HG02840 (cell line): Measurements from ENCODE around the gene GRK5.
"Not testable (repeated sequence)": the region's sequence is repeated elsewhere in the genome, so short reads cannot be mapped to it uniquely, and the experiment has no call there.

ENCODE experiments used
- ATAC-seq: cut with Tn5 transposase; IDR thresholded peaks from one replicate; pipeline ENCODE4 v1.9.1; 2021; ENCODE audit warnings: mild to moderate bottlenecking, moderate library complexity, moderate number of reproducible peaks; ENCODE audit not compliant: unreplicated experiment, low FRiP score

Gene GRK5

DNA sequence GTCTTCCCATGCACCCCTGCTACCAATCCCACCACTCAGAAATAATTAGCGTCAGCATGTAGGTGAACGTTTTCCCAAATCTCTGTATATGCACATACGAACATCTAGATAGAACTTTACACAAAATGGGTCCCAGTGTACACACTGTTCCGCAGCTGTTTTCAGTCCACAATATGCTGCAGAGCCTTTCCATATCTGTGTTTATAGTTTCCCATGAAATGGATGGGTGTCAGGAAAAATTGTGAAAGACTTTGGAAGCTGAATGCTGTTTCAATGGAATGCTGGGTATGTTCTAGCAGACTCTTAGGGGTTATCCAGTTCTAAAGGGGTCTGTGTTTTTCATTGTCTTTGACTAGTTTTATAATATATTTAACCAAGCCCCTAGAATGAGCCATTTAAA, 13.8 kb downstream of the GRK5 start:
- ATAC-seq = no peak

DNA sequence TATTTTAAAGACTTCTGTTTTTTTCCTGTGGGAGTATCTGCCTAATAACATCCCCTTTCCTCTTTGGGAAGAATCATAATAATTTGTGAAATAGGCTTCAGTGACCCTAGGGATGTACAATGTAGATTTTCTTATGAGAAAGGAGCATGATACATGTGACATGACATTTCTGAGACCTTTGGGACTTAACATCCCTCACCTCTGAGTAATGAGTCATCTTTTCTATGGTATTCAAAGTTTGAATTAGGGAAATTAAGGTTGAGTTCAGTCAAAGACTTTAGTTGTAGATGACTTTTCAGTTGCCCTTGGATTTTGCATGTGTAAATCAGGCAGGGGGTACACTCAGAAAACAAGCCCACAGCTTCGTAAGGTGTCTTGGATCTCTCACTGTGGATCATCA, 14.3 kb downstream of the GRK5 start:
- no peak for ATAC-seq

DNA sequence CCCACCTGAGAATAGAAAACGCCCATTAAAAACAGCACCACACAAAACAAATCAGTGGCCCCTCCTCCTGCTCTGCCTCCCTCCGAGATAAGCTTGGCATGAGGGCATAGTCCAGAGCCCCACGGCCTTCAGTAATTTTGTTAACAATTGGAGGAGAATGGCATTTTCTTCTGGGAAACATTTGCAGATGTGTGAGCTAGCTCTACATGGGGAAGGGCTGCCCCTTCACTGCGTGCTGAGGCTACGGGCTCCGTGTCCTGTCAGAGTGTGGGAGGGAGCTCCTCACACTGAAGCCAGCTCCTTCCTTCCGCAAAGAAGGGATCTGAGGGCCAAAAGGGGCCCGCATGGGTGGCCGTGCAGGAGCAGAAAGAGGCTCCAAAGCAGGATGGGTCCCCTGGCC, 15.2 kb downstream of the GRK5 start:
- ATAC-seq = no peak

DNA sequence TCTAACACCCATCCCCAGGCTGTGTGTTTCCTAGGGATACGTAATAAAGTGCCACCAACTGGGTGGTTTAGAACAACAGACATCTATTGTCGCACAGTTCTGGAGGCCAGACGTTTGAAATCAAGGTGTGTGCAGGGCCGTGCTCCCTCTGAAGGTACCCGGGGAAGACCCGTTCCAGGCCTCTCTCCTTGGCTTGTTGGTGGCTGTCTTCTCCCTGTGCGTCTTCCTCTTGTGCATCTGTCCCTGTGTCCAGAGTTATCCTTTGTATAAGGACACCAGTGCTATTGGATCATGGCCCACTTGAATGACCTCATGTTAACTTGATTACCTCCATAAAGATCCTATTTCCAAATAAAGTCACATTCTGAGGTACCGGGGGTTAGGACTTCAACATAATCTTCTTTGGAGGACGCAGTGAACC, 15.6 kb downstream of the GRK5 start:
- ATAC-seq = no peak

DNA sequence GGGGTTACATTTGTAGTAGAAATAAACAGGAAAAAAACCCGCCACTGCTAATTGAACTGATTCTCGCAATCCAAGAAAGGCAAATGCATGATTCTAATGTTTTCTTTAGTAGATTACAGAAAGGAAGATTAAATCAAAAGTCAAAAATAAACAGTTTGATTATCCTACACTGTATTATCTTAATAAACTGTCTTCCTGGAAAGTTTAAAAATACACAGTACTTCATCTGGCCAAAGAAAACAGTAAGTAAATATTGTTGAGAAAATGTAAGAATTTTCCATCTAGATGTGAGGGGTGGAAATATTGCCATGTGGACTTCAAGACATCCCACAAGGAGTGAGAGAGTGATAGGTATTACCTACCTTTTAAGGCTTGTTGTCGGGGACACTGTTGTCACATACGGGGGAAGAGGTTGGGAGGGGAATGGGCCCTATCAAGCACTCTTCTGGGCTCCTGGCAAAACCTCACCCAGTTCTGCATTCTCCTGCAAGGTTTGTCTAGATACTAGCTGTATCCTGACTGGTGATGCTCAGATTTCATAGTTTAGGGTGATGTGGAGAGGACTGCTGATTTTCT, 17.8 kb downstream of the GRK5 start:
- ATAC-seq = no peak

DNA sequence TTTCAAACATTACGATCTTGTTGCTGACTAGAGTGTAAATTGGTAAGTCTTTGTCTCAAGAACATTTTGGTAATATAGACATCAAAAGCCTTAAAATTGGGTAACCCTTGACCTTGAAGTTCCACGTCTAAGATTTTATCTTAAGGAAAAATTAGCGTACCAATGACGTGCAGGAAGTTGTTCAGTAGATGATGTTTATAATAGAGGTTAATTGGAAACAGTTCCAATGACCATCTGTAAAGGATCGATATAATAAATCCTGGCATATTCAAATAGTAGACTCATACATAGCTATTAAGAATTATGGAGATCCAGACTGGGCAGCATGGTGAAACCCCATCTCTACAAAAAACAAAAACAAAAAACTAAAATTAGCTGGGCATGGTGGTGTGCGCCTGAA, 20.5 kb downstream of the GRK5 start:
- ATAC-seq = no peak

DNA sequence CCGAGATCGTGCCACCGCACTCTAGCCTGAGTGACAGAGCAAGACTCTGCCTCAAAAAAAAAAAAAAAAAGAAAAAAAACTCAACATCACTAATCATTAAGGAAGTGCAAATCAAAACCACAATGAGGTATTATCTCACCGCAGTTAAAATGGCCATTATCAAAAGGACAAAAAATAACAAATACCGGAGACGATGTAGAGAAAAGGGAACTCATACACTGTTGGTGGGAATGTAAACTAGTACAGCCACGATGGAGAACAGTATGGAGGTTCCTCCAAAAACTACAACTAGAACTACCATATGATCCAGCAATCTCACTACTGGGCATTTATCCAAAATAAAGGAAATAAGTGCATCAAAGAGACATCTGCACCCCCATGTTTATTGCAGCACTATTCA, 24.3 kb downstream of the GRK5 start:
- ATAC-seq = no peak

DNA sequence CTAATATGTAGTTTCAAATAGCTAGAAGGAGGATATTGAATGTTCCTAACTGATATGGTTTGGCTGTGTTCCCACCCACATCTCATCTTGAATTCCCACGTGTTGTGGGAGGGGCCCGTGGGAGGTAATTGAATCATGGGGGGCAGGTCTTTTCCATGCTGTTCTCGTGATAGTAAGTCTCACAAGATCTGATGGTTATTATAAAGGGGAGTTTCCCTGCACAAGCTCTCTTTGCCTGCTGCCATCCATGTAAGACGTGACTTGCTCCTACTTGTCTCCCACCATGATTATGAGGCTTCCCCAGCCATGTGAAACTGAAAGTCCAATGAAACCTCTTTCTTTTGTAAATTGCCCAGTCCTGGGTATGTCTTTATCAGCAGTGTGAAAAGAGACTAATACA, 25.1 kb downstream of the GRK5 start:
- not testable (repeated sequence) for ATAC-seq

DNA sequence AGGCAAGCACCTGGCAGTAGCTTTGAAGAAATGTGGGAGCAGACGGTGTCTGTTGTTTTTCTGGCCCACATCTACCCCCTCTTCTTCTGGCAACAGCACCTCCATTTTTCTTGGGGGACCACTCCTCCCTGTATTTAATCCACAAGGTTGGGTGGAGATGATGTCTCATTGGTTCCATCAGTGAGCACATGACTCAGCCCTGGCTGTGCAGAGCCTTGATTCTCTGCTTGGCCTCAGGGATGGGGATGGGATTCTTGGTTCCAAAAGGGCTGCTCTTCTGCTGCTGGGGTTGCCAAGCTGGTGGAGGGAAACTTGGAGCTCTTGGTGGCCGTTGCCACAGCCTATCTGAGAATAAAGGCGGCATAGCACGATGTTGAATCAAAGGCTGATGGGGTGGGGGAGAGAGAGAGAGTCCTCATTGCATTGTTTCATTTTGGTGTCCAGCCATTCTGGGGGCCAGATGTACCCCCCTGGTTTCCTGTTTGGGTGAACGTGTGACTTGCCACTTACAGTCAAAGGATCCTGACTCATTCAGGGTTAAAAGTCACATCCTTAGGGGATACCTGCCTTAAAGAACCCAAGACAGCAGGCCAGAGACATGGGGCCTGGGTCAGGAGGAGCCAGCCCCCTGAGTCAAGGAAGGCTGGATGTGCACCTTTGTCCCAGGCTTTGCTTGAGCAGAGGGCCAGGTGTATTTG, 25.9 kb downstream of the GRK5 start:
- no peak for ATAC-seq

DNA sequence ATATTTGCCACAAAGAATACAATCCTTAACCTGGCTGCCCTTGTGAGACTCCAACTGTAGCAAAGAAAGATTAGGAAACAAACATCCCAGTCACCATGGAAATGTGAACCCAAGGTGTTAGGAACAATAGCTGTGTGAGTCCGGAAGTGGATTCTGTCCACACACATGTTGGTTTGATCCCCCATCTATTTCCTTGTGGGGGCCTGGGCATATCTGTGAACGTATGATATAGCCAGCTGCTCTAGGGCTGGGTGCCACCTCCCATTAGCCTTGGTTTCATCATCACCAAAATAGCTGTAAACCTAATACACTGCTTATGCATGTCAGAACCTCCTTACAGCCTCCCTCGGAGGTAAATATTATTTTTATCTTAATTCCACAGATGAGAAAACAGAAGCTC, 26.4 kb downstream of the GRK5 start:
- no peak for ATAC-seq

DNA sequence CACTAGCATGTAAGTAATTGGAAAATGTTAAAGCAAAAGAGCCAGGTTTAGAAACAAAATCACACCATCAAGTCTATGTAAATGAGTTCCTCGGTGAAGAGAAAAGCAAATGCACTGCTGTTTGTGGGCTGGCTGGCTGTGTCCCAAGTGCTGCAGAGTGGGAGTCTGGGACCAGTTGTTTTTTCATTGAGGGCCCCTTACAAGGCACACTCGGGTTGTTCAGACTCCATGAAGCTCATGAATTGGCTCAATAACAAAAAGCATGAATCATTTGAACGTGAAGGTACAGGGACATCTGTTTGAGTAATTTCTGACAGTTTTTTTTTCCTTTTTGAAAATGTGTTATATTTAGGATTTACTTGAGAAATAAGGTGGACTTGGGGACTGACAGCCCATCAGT, 28.0 kb downstream of the GRK5 start:
- ATAC-seq = no peak

DNA sequence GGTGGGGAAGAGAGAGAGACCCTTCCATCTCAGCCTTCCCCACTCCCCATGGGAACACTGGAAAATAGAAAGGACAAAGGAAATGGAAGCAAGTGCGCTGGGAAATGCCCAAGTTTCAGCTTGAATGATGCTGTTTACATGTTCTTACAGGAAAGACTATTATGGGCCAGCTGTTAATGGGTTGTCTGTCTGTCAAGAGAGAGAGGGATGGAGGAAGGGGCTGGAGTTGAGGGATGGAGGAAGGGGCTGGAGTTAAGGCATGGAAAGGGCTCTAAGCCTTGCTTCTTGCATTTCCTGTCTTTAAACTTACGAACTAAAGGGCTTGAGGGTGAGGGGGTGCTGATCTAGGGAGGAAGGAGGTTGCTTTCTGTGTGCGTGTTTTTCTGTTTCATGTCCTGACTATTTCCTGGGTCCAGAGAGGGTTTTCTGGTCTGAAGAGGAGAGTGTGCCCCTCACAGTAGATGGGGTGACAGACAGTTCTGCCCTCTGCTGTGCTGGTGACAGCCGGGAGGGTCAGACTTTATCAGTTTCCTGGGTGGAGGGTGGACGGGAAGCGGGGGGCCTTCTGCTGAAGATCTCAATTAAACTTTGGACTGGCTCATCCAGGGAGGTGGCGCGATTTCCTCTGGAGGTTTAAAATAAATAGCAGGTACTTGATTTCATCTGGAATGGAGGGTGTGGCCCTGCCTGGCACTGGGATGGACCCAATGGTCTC, 30.5 kb downstream of the GRK5 start:
- ATAC-seq = no peak

DNA sequence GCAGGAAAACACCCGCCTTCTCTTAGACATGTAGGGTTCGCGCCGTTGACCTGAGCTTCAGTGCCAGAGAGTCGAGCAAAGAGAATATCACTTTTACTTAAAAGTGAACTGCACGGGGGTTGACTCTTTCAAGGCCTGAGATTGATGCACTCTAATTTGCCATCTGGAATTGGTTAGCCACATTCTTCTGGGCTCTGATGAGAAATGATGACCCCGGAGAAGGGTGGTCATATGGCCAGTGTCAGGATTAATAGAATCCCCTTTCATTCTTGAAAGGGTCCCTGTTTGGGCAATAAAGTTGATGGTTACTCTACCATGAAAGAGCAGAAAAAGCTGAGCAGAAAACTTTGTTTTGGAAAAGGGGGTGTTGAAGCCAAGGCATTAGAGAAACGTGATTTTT, 31.2 kb downstream of the GRK5 start:
- ATAC-seq = no peak

DNA sequence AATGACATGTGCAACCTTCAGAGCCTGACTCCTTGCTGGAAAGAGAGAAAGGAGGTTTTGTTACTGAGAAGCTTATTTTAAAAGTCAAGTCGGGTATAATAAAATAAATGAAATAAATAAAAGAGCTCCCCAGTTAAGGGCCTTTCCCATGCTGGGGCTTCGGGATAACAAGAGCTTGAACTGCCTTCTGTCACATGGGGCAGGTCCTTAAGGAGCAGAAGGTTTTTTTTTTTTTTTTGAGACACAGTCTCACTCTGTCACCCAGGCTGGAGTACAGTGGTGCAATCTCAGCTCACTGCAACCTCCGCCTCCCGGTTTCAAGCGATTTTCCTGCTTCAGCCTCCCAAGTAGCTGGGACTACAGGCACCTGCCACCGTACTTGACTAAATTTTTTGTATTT, 31.6 kb downstream of the GRK5 start:
- ATAC-seq = not testable (repeated sequence)

DNA sequence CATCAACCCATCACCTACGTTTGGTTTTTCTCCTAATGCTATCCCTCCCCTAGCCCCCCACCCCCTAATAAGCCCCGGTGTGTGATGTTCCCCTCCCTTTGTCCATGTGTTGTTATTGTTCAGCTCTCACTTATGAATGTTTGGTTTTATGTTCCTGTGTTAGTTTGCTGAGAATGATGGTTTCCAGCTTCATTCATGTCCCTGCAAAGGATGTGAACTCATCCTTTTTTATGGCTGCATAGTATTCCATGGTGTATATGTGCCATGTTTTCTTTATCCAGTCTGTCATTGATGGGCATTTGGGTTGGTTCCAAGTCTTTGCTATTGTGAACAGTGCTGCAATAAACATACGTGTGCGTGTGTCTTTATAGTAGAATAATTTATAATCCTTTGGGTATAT, 32.3 kb downstream of the GRK5 start:
- ATAC-seq = not testable (repeated sequence)

DNA sequence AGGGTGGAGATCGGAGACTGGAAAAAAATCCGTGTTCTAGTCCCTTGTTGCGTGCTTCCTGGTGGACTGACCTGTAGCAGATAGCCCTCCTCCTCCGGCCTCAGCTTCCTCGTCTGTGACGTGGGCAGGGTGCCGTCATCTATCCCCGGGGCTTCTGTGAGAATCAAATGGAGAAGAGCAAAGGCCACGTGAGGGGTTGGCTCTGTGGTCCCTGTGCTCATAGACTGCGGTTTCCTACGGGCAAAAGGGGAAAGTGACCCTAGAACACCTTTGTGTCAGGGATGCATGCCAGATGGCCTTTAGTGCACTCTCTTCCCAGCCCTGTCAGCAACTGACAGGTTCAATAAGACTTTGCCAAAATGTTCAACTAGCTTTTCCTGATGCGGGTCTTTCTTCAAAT, 33.7 kb downstream of the GRK5 start:
- ATAC-seq = no peak

DNA sequence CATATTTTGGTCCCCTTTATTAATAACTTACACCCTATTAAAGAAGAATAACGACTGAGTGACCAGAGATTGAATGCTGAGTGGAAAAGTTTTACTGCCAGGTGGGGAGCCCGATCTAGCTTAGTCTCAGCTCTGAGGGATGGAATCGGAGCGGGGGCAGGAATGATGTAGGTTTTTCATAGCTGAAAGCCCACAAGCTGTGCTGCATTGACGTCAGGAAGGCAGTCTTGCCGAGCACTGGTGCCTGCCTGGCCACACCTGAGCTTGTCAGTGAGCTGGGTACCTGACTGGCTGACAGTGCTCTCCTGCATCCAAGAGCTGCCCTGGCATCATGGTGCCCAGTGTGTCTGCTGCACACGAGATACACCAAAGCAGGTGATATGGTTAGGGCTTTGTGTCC, 34.8 kb downstream of the GRK5 start:
- ATAC-seq = no peak

DNA sequence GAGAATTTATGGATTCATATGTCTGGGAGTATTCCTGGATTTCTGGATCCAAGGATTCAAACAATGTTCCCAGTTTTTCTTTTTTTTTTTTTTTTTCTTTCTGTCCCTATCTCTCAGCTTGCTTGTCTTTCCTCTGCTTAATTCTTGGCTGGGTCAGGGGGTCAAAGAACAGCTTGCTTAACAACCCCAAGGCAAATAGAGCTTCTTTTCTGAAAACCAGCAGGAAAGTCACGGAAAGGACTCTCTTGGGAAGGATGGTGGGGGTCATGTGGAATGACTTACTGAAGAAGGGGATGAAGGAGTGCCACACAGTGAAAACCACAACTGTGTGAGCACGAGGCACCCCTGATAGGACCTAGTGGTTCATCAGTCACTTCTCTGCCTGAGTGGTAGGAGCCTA, 36.1 kb downstream of the GRK5 start:
- ATAC-seq = no peak

DNA sequence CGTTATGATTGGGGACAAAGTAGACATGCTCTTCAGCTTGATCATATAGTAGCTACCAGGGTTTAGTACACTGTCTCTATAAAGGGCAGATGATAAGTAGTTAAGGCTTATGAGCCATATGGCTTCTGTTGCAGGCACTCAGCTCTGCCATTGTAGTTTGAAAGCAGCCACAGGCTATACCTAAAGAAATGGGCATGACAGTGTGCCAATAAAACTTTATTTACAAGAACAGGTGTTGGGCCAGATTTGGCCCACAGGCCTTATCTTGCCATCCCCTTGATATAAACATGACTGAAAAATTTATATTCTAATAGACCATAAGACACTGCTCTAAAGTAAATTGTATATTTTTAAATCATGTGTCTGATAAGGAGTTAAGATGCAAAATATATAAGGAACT, 36.6 kb downstream of the GRK5 start:
- ATAC-seq = no peak

DNA sequence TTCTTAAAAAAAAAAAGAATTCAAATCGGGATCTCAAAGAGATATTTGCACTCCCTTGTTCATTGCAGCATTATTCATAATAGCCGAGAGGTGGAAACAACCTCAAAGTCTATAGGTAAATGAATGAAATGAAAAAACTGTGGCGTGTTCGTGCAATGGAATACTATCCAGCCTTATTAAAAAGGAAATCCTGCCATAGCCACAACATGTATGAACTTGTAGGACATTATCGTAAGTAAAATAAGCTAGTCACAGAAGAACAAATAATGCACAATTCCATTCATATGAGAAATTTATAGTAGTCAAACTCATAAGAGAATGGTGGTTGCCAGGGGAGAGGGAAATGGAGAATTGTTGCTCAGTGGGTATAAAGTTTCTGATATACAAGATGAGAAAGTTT, 37.9 kb downstream of the GRK5 start:
- no peak for ATAC-seq

DNA sequence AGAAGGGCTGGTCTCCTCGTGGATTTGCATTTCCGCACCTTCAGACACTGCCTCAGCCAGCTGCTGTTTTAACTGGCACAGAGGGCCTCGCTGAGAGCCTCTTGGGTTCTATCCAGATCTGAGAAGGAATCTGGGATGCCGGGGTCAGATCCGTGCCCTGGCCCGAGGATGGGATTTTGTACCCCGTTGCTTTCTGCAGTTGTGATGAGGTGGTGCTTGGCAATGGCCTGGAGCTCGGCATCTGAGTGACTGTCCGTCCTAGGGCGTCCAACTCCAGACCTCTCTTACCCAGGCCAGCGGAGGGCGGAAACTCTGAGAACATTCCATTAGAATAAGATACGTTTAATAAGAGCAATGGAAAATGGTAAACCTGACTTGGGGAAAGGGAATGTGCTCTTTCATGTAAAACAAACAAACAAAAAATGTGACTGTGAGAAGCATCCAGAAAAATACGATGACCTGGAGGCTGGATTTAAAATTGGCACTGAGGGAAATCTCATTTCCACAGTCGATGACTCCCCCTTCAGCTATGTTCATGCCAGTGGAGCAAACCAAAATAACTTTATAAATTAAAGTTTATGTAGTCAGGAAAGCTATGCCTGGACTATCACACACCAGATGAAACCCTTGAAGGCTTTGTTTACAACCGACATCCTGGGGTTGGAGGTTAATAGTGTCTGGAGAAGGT, 39.6 kb downstream of the GRK5 start:
- no peak for ATAC-seq

DNA sequence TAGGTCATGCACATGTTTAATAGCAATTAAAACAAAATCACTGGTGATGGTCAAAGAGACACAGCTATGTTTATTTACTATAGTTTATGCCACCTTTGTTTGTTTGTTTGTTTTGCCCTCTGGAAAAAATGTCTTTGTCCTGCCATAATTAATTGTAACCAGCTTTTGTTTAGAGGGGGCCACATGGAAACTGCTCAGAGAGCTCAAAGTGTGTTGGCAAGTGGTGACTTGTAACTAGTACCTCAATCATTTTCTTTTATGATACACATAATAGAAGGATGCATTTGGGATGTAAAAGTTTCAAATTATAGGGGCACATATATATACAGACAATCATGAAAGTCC, 40.2 kb downstream of the GRK5 start:
- no peak for ATAC-seq
